ENCODE measurements around the gene SLC39A3.

DNA sequence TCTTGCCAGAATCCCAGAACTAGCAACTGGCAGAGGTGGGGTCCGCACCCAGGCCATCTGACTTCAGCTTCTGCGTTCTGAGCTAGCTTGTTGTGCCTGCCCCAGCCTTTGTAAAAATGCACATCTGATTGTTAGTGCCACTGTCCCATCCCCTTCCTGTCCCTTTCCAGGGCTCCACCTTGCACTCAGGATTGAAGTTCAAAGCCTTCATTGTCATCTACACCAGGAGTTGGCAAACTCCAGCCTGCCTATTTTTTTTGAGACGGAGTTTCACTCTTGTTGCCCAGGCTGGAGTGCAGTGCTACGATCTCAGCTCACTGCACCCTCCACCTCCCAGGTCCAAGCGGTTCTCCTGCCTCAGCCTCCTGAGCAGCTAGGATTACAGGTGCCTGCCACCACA, 48.4 kb upstream of the SLC39A3 start:
- TF ChIP-seq, protein P1, sequence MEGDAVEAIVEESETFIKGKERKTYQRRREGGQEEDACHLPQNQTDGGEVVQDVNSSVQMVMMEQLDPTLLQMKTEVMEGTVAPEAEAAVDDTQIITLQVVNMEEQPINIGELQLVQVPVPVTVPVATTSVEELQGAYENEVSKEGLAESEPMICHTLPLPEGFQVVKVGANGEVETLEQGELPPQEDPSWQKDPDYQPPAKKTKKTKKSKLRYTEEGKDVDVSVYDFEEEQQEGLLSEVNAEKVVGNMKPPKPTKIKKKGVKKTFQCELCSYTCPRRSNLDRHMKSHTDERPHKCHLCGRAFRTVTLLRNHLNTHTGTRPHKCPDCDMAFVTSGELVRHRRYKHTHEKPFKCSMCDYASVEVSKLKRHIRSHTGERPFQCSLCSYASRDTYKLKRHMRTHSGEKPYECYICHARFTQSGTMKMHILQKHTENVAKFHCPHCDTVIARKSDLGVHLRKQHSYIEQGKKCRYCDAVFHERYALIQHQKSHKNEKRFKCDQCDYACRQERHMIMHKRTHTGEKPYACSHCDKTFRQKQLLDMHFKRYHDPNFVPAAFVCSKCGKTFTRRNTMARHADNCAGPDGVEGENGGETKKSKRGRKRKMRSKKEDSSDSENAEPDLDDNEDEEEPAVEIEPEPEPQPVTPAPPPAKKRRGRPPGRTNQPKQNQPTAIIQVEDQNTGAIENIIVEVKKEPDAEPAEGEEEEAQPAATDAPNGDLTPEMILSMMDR (IDR thresholded peaks at IDR 0.05; ENCODE audit: low read length) = no peak
- TF ChIP-seq EZH2 (IDR thresholded peaks at IDR 0.05; ENCODE audit: borderline replicate concordance, low read length) = no peak

Measured in OCI-LY1 (cell line).